Measurements from ENCODE around the gene NRIP2. TPM values are rescaled to one million over a fixed set of nuclear protein-coding genes. Genes with fewer than 3 reads are reported as not detected.

Gene NRIP2
- total RNA-seq, 1 donor from 2014 or later: 0.15 TPM

GRCh38 chr12:2811801-2812200, 23.0 kb downstream of the NRIP2 start:
- no peak for ATAC-seq
- DNase-seq (ENCODE audit: low spot score): no peak

- peak; percentile 28 for ATAC-seq
Measured at GRCh38 chr12:2806700-2807099, 28.1 kb downstream of the NRIP2 start.

GRCh38 chr12:2805143-2805520, 29.7 kb downstream of the NRIP2 start:
- no peak for DNase-seq (ENCODE audit: low spot score)
- no peak for ATAC-seq

More at GRCh38 chr12:2806700-2807099, 28.1 kb downstream of the NRIP2 start:
- DNase-seq (ENCODE audit: low spot score): no peak

- peak; percentile 75 for ATAC-seq
Measured at GRCh38 chr12:2804393-2805142, 30.3 kb downstream of the NRIP2 start.

GRCh38 chr12:2803635-2804392, 31.0 kb downstream of the NRIP2 start:
- DNase-seq (ENCODE audit: low spot score) (no peak), ATAC-seq (peak; percentile 50)

More at GRCh38 chr12:2804393-2805142, 30.3 kb downstream of the NRIP2 start:
- DNase-seq (ENCODE audit: low spot score): peak; percentile 63

GRCh38 chr12:2801044-2801783, 33.6 kb downstream of the NRIP2 start:
- ATAC-seq: no peak
- no peak for DNase-seq (ENCODE audit: low spot score)

- DNase-seq (ENCODE audit: low spot score): no peak
- ATAC-seq: no peak
Measured at GRCh38 chr12:2800046-2800570, 34.7 kb downstream of the NRIP2 start.

GRCh38 chr12:2797721-2798418, 37.0 kb downstream of the NRIP2 start:
- DNase-seq (ENCODE audit: low spot score) (no peak), ATAC-seq (no peak)

- DNase-seq (ENCODE audit: low spot score) (no peak), ATAC-seq (peak; percentile 8)
Measured at GRCh38 chr12:2796187-2796666, 38.6 kb downstream of the NRIP2 start.

- ATAC-seq (peak; percentile 81), DNase-seq (ENCODE audit: low spot score) (peak; percentile 84)
Measured at GRCh38 chr12:2795291-2796186, 39.3 kb downstream of the NRIP2 start.

- ATAC-seq (peak; percentile 92), DNase-seq (ENCODE audit: low spot score) (peak; percentile 95)
Measured at GRCh38 chr12:2794736-2795289, 40.0 kb downstream of the NRIP2 start, which contains the start of gene FKBP4. TSS of gene FKBP4 (plus strand) at chr12:2794970. CDS start at chr12:2795140, 170 bp downstream.

GRCh38 chr12:2794191-2794735, 40.6 kb downstream of the NRIP2 start:
- DNase-seq (ENCODE audit: low spot score): no peak

GRCh38 chr12:2793561-2793960, 41.3 kb downstream of the NRIP2 start:
- ATAC-seq: no peak
- no peak for DNase-seq (ENCODE audit: low spot score)

More at GRCh38 chr12:2794191-2794735, 40.6 kb downstream of the NRIP2 start:
- peak; percentile 59 for ATAC-seq

- no peak for ATAC-seq
- DNase-seq (ENCODE audit: low spot score): no peak
Measured at GRCh38 chr12:2792671-2793500, 41.9 kb downstream of the NRIP2 start.

- peak; percentile 23 for DNase-seq (ENCODE audit: low spot score)
Measured at GRCh38 chr12:2791089-2791488, 43.7 kb downstream of the NRIP2 start.

GRCh38 chr12:2785017-2785416, 49.8 kb downstream of the NRIP2 start:
- ATAC-seq (no peak), DNase-seq (ENCODE audit: low spot score) (no peak)

More at GRCh38 chr12:2791089-2791488, 43.7 kb downstream of the NRIP2 start:
- ATAC-seq: no peak

- DNase-seq (ENCODE audit: low spot score): peak; percentile 67
- peak; percentile 99 for ATAC-seq
Measured at GRCh38 chr12:2783936-2784600, 50.8 kb downstream of the NRIP2 start.

All from left lobe of liver (tissue), 2 donors.